DND-41 (cell line): Measurements from ENCODE around the gene MSL3B.

Experiments used
- EZH2 ChIP-seq: IDR thresholded peaks from 3 replicates; pipeline ENCODE4 v1.6.1; 2012; ENCODE audit warnings: borderline replicate concordance, low read depth, mild to moderate bottlenecking, moderate library complexity, low read length, inconsistent platforms; ENCODE audit not compliant: severe bottlenecking
- TF ChIP-seq, protein P1 (sequence below): IDR thresholded peaks from 2 replicates; pipeline ENCODE4 v1.5.1; 2012; ENCODE audit warnings: borderline replicate concordance, low read length, moderate library complexity, mild to moderate bottlenecking; ENCODE audit not compliant: poor library complexity, severe bottlenecking; ENCODE audit errors: extremely low read depth

DNA sequence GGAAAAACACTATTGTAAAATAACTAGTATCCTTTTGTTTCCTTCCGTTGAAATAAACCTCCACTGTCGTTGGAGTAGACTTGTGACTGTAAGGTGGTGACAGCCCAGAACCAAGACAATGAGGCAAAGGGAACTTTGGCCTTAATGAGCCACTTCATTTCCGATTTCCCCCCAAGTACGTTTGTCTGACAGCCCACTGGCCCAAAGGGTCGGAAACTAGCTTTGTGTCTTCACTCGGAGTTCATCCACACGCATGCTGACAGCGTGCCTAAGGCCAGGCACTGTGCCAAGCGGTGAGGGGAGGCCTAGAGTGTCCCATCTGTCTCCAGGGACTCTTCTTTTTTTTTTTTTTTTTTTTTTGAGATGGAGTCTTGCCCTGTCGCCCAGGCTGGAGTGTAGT lies 34.8 kb downstream of the MSL3B start:
- TF ChIP-seq, protein P1, sequence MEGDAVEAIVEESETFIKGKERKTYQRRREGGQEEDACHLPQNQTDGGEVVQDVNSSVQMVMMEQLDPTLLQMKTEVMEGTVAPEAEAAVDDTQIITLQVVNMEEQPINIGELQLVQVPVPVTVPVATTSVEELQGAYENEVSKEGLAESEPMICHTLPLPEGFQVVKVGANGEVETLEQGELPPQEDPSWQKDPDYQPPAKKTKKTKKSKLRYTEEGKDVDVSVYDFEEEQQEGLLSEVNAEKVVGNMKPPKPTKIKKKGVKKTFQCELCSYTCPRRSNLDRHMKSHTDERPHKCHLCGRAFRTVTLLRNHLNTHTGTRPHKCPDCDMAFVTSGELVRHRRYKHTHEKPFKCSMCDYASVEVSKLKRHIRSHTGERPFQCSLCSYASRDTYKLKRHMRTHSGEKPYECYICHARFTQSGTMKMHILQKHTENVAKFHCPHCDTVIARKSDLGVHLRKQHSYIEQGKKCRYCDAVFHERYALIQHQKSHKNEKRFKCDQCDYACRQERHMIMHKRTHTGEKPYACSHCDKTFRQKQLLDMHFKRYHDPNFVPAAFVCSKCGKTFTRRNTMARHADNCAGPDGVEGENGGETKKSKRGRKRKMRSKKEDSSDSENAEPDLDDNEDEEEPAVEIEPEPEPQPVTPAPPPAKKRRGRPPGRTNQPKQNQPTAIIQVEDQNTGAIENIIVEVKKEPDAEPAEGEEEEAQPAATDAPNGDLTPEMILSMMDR = no peak
- no peak for TF ChIP-seq EZH2
